Measurements from ENCODE around the gene EXOSC2. TPM values are rescaled to one million over a fixed set of nuclear protein-coding genes. Genes with fewer than 3 reads are reported as not detected.

Gene EXOSC2
- total and polyA plus RNA-seq, 2 experiments from 2014 or later, result 37.6 to 77.7 TPM

GRCh38 chr9:130658893-130659698 lies 34.5 kb upstream of the EXOSC2 start:
- Histone ChIP-seq H3K36me3 (ENCODE audit: insufficient read depth) (no peaks in the 10 kb centered on the region), H3K9me2 (ENCODE audit: insufficient read depth) (no peaks in the 10 kb centered on the region), H3F3A (replicated peaks; ENCODE audit: low read depth) (0 out of 2 replicates have a peak, but pooled peaks cover 3% of the 10 kb centered on the region), H3K27me3 (ENCODE audit: insufficient read depth) (peaks cover 95% of the 10 kb centered on the region), H3K4me2 (peak overlapping the region; percentile 90), H3K4me3 (peak overlapping the region; percentile 67), H2AFZ (peak overlapping the region; percentile 96), H3K4me1 (ENCODE audit: insufficient read depth) (peaks cover 15% of the 10 kb centered on the region), H3K27ac (ENCODE audit: low read depth) (no peak overlapping the region), H3K79me2 (replicated peaks; ENCODE audit: insufficient read depth) (no peaks in the 10 kb centered on the region), H4K20me1 (replicated peaks; ENCODE audit: insufficient read depth) (no peaks in the 10 kb centered on the region)
- TF ChIP-seq EZH2 (IDR thresholded peaks at IDR 0.05; ENCODE audit: low read depth, unreplicated experiment) (peak; percentile 96), ZNF331 (CRISPR knock-in tag; IDR thresholded peaks at IDR 0.05; ENCODE audit: low read depth) (no peak), CTCF (conservative IDR thresholded peaks at IDR 0.05; ENCODE audit: low read depth in 2 of 2) (no peak), ZNF114 (CRISPR knock-in tag; IDR thresholded peaks at IDR 0.05) (no peak), EZH2phosphoT487 (IDR thresholded peaks at IDR 0.05; ENCODE audit: unreplicated experiment) (peak; percentile 83)
- ATAC-seq, result no peak; the same call in 2 of the 3 replicates
- H3K27ac Mint-ChIP-seq, result no peak overlapping the region
- DNase-seq (ENCODE audit: low spot score), result peak; percentile 53
- peaks cover 92% of the 10 kb centered on the region for H3K27me3 Mint-ChIP-seq (ENCODE audit: insufficient read depth, low read depth, poor library complexity)
- H3K36me3 Mint-ChIP-seq (ENCODE audit: low read depth), result peaks cover 6% of the 10 kb centered on the region; the same call in 1 of the 3 replicates
- peaks cover 9% of the 10 kb centered on the region; the same call in 1 of the 3 replicates for H3K4me1 Mint-ChIP-seq
- peak overlapping the region; percentile 46; the same call in 1 of the 3 replicates for H3K4me3 Mint-ChIP-seq
- H3K9me3 Mint-ChIP-seq, result peaks cover 12% of the 10 kb centered on the region

GRCh38 chr9:130659699-130660248 lies 33.8 kb upstream of the EXOSC2 start:
- peaks cover 9% of the 10 kb centered on the region; the same call in 1 of the 3 replicates for H3K4me1 Mint-ChIP-seq
- H3K4me3 Mint-ChIP-seq, result peak overlapping the region; percentile 63
- Histone ChIP-seq H3K4me3 (peak overlapping the region; percentile 67), H3K27ac (ENCODE audit: low read depth) (no peak overlapping the region), H3F3A (replicated peaks; ENCODE audit: low read depth) (0 out of 2 replicates have a peak, but pooled peaks cover 3% of the 10 kb centered on the region), H2AFZ (peak overlapping the region; percentile 96), H3K79me2 (replicated peaks; ENCODE audit: insufficient read depth) (no peaks in the 10 kb centered on the region), H3K36me3 (ENCODE audit: insufficient read depth) (no peaks in the 10 kb centered on the region), H4K20me1 (replicated peaks; ENCODE audit: insufficient read depth) (no peaks in the 10 kb centered on the region), H3K9me2 (ENCODE audit: insufficient read depth) (no peaks in the 10 kb centered on the region), H3K4me2 (peak overlapping the region; percentile 90), H3K27me3 (ENCODE audit: insufficient read depth) (peaks cover 100% of the 10 kb centered on the region), H3K4me1 (ENCODE audit: insufficient read depth) (peaks cover 15% of the 10 kb centered on the region)
- H3K27ac Mint-ChIP-seq, result no peak overlapping the region
- peaks cover 12% of the 10 kb centered on the region for H3K9me3 Mint-ChIP-seq
- peak; percentile 87 for DNase-seq (ENCODE audit: low spot score)
- H3K27me3 Mint-ChIP-seq (ENCODE audit: insufficient read depth, low read depth, poor library complexity), result peaks cover 94% of the 10 kb centered on the region
- ATAC-seq, result peak; percentile 15
- peaks cover 6% of the 10 kb centered on the region; the same call in 1 of the 3 replicates for H3K36me3 Mint-ChIP-seq (ENCODE audit: low read depth)
- TF ChIP-seq CREB1 (CRISPR knock-in tag; IDR thresholded peaks at IDR 0.05; ENCODE audit: low read depth) (no peak), EZH2phosphoT487 (IDR thresholded peaks at IDR 0.05; ENCODE audit: unreplicated experiment) (peak; percentile 98), ZNF331 (CRISPR knock-in tag; IDR thresholded peaks at IDR 0.05; ENCODE audit: low read depth) (no peak), EZH2 (IDR thresholded peaks at IDR 0.05; ENCODE audit: low read depth, unreplicated experiment) (peak; percentile 98)

Measured in GM23338 (cell line).